GM18502 (cell line): Measurements from ENCODE around the gene MRGPRG.

Experiments used
- ATAC-seq: cut with Tn5 transposase; IDR thresholded peaks from one replicate; pipeline ENCODE4 v1.9.1; 2021; ENCODE audit warnings: mild to moderate bottlenecking; ENCODE audit not compliant: unreplicated experiment, poor library complexity

MRGPRG gene

DNA sequence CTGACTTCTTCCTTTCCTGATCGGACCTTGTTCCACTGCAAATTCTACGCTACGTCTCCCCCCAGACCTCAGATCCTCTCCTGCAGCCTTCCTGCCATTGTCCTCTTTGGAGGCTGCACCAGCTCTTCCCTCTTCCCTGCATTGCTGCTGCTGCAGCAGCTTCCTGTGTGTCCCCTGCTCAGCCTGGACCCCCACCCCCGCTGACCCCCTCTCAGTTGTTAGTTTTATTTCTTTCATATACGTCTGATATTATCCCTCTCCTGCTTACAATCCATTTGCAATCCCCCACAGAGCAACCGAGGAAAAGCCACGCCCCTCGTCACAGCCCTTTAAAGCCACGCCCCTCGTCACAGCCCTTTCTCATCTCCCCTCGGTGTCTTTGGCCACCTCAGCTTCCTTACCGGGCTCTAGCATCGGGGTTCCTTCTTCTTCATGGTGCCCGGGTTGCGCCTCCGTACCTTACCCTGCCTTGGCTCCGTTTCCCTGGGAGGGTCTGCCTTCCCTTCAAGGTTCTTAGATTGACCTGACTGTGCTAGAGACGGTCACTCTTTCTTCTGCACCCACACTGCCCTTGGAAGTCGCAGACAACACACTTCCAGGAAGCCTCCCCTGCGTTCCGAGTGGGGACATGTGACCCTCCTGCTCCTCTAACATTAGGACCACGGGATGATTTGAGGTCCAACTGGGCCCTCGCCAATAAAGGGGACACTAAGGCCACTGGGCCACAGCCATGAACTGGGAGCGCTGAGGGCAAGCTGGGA is 4.8 kb downstream of the MRGPRG start:
- no peak for ATAC-seq

DNA sequence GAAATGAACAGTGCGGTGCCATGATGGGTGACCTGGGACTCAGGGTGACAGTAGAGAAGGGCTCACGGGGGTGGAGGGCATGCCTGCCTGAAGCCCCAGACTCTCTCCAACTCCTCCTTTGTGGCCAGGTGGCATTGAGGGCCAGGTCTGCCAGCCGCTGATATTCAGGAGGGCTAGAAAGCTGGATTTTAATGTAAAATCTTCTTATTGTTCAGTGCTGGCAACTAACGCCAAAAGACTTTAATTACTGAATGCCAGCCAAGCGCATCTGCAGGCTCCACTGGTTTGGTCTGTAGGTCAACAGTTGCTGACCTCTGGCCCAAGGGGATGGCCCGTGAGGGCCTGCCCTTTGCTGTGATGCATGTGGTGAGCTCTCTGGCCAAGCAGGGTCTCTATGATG is 10.3 kb downstream of the MRGPRG start:
- ATAC-seq = no peak

DNA sequence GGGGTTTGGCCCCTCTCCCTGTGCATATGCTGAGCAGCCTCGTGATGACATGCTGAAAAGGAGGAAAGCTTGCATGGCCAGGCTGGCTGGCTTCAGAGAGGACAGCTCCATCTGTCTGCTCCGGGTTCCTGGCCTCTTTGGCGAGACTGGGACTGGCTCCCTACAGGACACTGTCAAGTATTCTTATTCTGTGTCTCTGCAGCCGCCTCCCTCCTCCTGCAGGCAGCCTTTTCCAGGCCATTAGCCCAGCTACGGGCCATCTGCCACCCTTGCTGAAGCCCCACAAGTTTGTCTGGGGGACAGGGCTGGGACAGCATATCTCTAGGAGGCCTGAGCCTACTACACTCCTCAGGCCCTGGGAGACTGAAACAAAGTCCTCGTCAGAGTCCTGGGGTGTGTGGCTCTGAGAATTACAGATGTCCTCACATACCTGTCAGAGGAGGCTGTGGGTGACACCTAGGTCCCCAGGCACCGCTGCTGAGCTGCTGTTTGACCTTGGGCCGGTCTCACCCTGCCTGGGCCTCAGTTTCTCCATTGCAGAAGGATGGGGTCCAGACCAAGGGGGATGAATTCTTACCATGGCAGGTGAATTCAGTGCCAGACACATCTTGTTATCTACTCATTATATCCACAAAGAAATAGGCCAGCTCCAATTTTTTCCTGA is 11.0 kb downstream of the MRGPRG start:
- no peak for ATAC-seq

DNA sequence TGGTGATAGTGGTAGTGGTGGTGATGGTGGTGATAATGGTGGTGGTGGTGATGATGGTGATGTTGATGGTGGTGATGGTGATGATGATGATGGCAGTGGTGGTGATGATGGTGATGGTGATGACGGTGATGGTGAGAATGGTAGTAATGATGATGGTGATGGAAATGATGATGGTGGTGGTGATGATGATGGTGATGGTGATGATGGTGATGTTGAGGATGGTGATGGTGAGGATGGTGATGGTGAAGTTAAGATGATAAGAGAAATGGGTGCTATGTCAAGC is 11.8 kb downstream of the MRGPRG start:
- no peak for ATAC-seq

GRCh38 chr11:3206156-3206921 is 12.3 kb downstream of the MRGPRG start:
- ATAC-seq = no peak

DNA sequence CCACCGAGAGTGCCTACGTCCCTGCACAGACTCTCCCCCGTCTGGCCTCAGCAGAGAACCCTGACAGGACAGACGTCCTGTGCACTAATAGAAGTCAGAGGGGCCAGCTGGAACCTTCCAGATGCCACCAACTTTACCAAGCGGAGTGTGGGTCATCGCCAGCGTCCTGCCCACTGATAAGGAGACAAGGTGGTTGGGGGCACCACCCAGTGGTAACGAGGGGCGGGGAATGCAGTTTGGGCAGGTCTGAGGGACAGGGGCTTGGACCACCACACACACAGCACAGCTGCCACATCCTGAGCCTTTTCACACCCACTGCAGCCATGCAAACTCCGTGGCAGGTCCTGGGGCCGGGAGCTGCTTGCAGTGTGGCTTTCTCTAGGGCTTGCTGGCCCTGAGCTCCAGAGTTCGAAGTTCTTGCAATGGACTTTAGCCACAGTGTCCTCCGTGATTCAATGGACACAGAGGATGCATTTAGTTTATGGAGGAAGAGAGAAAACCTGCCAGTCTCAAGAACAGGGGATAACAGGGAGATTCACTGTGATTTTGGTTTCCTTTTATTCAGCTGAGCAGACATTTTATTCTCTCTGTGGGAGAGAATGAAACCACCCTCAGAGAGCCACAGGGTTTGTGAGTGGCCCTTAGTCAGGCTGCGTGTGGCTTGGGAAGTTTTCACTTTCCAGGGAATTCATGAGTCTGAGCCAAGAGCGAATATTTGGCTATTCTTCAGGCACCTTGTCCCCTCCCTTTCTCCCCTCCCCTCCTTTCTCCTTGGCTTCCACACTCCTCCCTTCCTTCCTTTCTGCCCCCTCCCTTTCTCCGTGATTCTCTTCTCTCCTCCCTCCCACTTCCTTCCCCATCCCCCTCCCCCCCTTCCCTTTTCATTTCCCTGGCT is 13.1 kb downstream of the MRGPRG start:
- ATAC-seq = no peak

- no peak for ATAC-seq
Measured at GRCh38 chr11:3204141-3205015, 14.2 kb downstream of the MRGPRG start.

DNA sequence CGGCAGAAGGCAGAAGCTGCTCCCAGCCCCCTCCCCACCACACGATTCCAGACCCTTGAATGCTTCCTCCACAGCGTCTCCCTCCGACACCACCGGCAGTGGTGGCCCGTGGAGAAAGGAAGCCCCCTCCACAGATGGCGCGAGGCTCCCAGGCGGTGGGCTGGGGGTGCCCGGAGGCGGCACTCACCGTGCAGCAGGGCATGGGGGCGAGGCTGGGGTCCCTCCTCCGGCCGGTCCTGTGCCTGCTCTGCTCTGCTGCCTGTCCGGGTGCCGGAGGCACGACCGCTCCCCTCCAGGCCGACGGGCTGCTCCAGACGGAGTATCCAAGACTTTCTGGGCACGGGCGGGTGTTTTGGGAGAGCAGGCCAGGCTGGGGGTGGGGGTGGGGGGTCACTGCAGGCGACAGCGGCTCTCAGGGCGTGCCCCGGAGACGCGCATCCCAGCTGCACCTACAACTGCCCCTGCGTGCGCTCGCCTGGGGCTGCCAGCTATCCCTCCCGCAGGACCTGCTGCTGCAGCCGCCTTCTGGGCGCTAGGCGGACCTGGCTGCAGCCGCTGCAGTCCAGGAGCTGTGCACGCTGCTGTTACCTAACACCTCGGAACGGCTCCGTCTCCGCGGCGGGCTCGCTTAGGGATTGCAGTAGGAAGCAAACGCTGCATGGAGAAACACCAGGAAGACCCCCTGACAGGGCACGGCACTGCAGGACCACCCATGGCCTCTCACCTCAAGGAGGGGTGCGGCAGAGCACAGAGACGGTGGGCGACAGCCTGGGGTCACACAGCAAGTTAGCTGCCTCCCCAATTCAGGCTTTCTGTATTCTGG is 15.2 kb downstream of the MRGPRG start:
- ATAC-seq = no peak

GRCh38 chr11:3202759-3203158 is 15.9 kb downstream of the MRGPRG start:
- ATAC-seq = no peak

- ATAC-seq = no peak
Measured at GRCh38 chr11:3202305-3202704, 16.3 kb downstream of the MRGPRG start.

GRCh38 chr11:3201677-3202181 is 16.9 kb downstream of the MRGPRG start:
- ATAC-seq = no peak

GRCh38 chr11:3201112-3201581 is 17.5 kb downstream of the MRGPRG start:
- no peak for ATAC-seq

GRCh38 chr11:3200388-3201111 is 18.1 kb downstream of the MRGPRG start:
- ATAC-seq = no peak

GRCh38 chr11:3199537-3200295 is 18.9 kb downstream of the MRGPRG start:
- no peak for ATAC-seq

DNA sequence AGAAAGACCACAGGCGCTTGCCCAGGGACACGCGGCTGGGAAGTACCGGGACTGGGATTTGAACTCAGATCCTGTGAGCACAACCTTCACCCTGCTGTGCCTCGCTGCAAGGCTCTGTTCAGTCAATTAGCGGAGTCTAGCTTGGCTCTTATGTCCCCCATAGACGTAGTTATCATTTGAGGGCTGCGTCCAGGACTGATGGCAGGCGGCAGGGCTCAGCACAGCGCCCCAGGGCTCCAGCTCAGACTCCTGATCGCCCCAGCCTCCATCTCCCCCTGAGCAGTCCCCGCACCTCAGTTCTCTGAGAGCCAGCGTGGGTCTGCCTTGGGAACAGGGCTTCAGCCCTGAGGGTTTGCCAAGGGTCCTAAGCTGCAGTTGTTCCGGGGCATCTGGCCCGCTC is 19.8 kb downstream of the MRGPRG start:
- ATAC-seq = no peak

- ATAC-seq = no peak
Measured at GRCh38 chr11:3197878-3198528, 20.6 kb downstream of the MRGPRG start.
